BE2C (cell line): Measurements from ENCODE around the gene IFNL1.

Source experiments
- DNase-seq: peaks from one replicate; pipeline ENCODE4 v3.0.0-alpha.2; 2020
- H3K27me3 ChIP-seq: fragments of 250-450 bp; sonication (Bioruptor Pico); 2 replicates; pipeline ENCODE4 v1.5.1; 2020; ENCODE audit warnings: mild to moderate bottlenecking
- H3K36me3 ChIP-seq: fragments of 250-450 bp; sonication (Bioruptor Pico); 2 replicates; pipeline ENCODE4 v1.5.1; 2020; ENCODE audit warnings: mild to moderate bottlenecking
- H3K4me1 ChIP-seq: fragments of 250-450 bp; sonication (Bioruptor Pico); 2 replicates; pipeline ENCODE4 v1.5.1; 2020
- H3K4me3 ChIP-seq: 2 replicates; pipeline ENCODE4 v1.5.1; 2011; ENCODE audit warnings: low read depth, low read length
- H3K9me3 ChIP-seq: fragments of 250-450 bp; sonication (Bioruptor Pico); 2 replicates; pipeline ENCODE4 v1.5.1; 2020
- TF ChIP-seq, protein P1 (sequence below): IDR thresholded peaks from 2 replicates; pipeline ENCODE4 v1.5.1; 2012; ENCODE audit warnings: mild to moderate bottlenecking, low read depth, low read length

The IFNL1 gene

GRCh38 chr19:39301021-39301420, 4.8 kb downstream of the IFNL1 start:
- Histone ChIP-seq H3K9me3 (no peaks in the 10 kb centered on the region), H3K27me3 (no peaks in the 10 kb centered on the region), H3K4me1 (no peaks in the 10 kb centered on the region), H3K4me3 (no peak overlapping the region), H3K36me3 (no peaks in the 10 kb centered on the region)
- no peak for DNase-seq
- TF ChIP-seq, protein P1, sequence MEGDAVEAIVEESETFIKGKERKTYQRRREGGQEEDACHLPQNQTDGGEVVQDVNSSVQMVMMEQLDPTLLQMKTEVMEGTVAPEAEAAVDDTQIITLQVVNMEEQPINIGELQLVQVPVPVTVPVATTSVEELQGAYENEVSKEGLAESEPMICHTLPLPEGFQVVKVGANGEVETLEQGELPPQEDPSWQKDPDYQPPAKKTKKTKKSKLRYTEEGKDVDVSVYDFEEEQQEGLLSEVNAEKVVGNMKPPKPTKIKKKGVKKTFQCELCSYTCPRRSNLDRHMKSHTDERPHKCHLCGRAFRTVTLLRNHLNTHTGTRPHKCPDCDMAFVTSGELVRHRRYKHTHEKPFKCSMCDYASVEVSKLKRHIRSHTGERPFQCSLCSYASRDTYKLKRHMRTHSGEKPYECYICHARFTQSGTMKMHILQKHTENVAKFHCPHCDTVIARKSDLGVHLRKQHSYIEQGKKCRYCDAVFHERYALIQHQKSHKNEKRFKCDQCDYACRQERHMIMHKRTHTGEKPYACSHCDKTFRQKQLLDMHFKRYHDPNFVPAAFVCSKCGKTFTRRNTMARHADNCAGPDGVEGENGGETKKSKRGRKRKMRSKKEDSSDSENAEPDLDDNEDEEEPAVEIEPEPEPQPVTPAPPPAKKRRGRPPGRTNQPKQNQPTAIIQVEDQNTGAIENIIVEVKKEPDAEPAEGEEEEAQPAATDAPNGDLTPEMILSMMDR = no peak

- Histone ChIP-seq H3K4me3 (no peak overlapping the region), H3K36me3 (no peaks in the 10 kb centered on the region), H3K4me1 (no peaks in the 10 kb centered on the region), H3K27me3 (no peaks in the 10 kb centered on the region), H3K9me3 (no peaks in the 10 kb centered on the region)
- DNase-seq = no peak
- TF ChIP-seq, protein P1 = no peak
Measured at GRCh38 chr19:39301562-39301961, 5.4 kb downstream of the IFNL1 start.

- no peak overlapping the region for H3K4me3 ChIP-seq
- H3K27me3 ChIP-seq = no peaks in the 10 kb centered on the region
- TF ChIP-seq, protein P1 = no peak
- H3K9me3 ChIP-seq = no peaks in the 10 kb centered on the region
- DNase-seq = no peak
- no peaks in the 10 kb centered on the region for H3K4me1 ChIP-seq
- H3K36me3 ChIP-seq = no peaks in the 10 kb centered on the region
Measured at GRCh38 chr19:39303373-39304184, 7.4 kb downstream of the IFNL1 start.

GRCh38 chr19:39304185-39304513, 7.9 kb downstream of the IFNL1 start:
- no peak for DNase-seq
- TF ChIP-seq, protein P1 = no peak
- Histone ChIP-seq H3K36me3 (no peaks in the 10 kb centered on the region), H3K27me3 (no peaks in the 10 kb centered on the region), H3K4me3 (no peak overlapping the region), H3K4me1 (no peaks in the 10 kb centered on the region), H3K9me3 (no peaks in the 10 kb centered on the region)

GRCh38 chr19:39304701-39305571, 8.7 kb downstream of the IFNL1 start:
- no peaks in the 10 kb centered on the region for H3K4me1 ChIP-seq
- TF ChIP-seq, protein P1 = no peak
- no peak for DNase-seq

GRCh38 chr19:39306075-39306474, 9.9 kb downstream of the IFNL1 start:
- H3K4me3 ChIP-seq = no peak overlapping the region
- no peaks in the 10 kb centered on the region for H3K9me3 ChIP-seq
- TF ChIP-seq, protein P1 = no peak
- no peaks in the 10 kb centered on the region for H3K27me3 ChIP-seq
- DNase-seq = no peak
- H3K4me1 ChIP-seq = no peaks in the 10 kb centered on the region
- H3K36me3 ChIP-seq = no peaks in the 10 kb centered on the region

More at GRCh38 chr19:39304701-39305571, 8.7 kb downstream of the IFNL1 start:
- Histone ChIP-seq H3K9me3 (no peaks in the 10 kb centered on the region), H3K27me3 (no peaks in the 10 kb centered on the region), H3K4me3 (no peak overlapping the region), H3K36me3 (no peaks in the 10 kb centered on the region)
